Calu3 (cell line): ENCODE measurements around the gene ABHD2. TPM values are rescaled to one million over a fixed set of nuclear protein-coding genes. Genes with fewer than 3 reads are reported as not detected.

ENCODE experiments used
- BruUV-seq: library from RNA; stranded (reverse); fragments of 400-500 nt; replicated peaks from 2 replicates; lab custom pipeline; 2021; lab: Mats Ljungman, UMichigan
- CTCF ChIA-PET: fragments of 300-600 bp; sonication (Branson Sonifier 250); formaldehyde crosslinking; loops from one replicate; lab custom pipeline; 2022; ENCODE audit warnings: antibody characterized with exemption; lab: Charles Lee
- DNase-seq: peaks from one replicate; pipeline ENCODE4 v3.0.0; 2022
- H3K27ac Mint-ChIP-seq: one replicate; pipeline ENCODE4 v1.8.0; 2022; ENCODE audit warnings: mixed read lengths; ENCODE audit not compliant: unreplicated experiment
- H3K27me3 Mint-ChIP-seq: one replicate; pipeline ENCODE4 v1.8.0; 2022; ENCODE audit warnings: mixed read lengths; ENCODE audit not compliant: unreplicated experiment
- H3K36me3 Mint-ChIP-seq: one replicate; pipeline ENCODE4 v1.8.0; 2022; ENCODE audit warnings: mild to moderate bottlenecking, moderate library complexity, mixed read lengths; ENCODE audit not compliant: insufficient read depth, unreplicated experiment
- H3K4me1 Mint-ChIP-seq: one replicate; pipeline ENCODE4 v1.8.0; 2022; ENCODE audit warnings: mild to moderate bottlenecking, low read depth, mixed read lengths; ENCODE audit not compliant: unreplicated experiment
- H3K4me3 Mint-ChIP-seq: one replicate; pipeline ENCODE4 v1.8.0; 2022; ENCODE audit warnings: mild to moderate bottlenecking, low read depth, moderate library complexity, mixed read lengths; ENCODE audit not compliant: unreplicated experiment
- H3K9me3 Mint-ChIP-seq: one replicate; pipeline ENCODE4 v1.8.0; 2022; ENCODE audit warnings: low read depth, mixed read lengths; ENCODE audit not compliant: unreplicated experiment
- CTCF ChIP-seq: fragments of 200-600 bp; IDR thresholded peaks from one replicate; pipeline ENCODE4 v1.8.0; 2022; ENCODE audit warnings: antibody characterized with exemption; ENCODE audit not compliant: unreplicated experiment
- intact Hi-C: fragments of 100-400 bp; cut with micrococcal nuclease; formaldehyde crosslinking; loops from one replicate; pipeline ENCODE4 v1.10.0; 2022; ENCODE audit not compliant: unreplicated experiment
- total RNA-seq: library from RNA; stranded (reverse); gene quantifications from 2 replicates; pipeline ENCODE4 v1.2.3, GENCODE V29; 2022

Gene ABHD2
- total RNA-seq, 1 experiment from 2014 or later = 353 TPM

GRCh38 chr15:89186803-89187202 lies 98.5 kb downstream of the ABHD2 start:
- no peak for TF ChIP-seq CTCF
- BruUV-seq = no TSS peak
- CTCF ChIA-PET = no interaction called here
- Mint-ChIP-seq H3K4me3 (no peak overlapping the region), H3K4me1 (no peaks in the 10 kb centered on the region), H3K36me3 (peaks cover 52% of the 10 kb centered on the region), H3K27me3 (no peaks in the 10 kb centered on the region), H3K9me3 (no peaks in the 10 kb centered on the region), H3K27ac (no peak overlapping the region)
- DNase-seq = no peak
- intact Hi-C loops = no loop called here

GRCh38 chr15:89187301-89187985 lies 99.2 kb downstream of the ABHD2 start:
- Mint-ChIP-seq H3K4me3 (no peak overlapping the region), H3K27ac (no peak overlapping the region), H3K27me3 (no peaks in the 10 kb centered on the region), H3K9me3 (no peaks in the 10 kb centered on the region), H3K36me3 (peaks cover 52% of the 10 kb centered on the region), H3K4me1 (no peaks in the 10 kb centered on the region)
- DNase-seq = no peak
- intact Hi-C loops = no loop called here
- no peak for TF ChIP-seq CTCF
- CTCF ChIA-PET = interaction anchor here (0.6 kb wide), 1 partner anchor 19 kb away, joined by 4 read pairs; no protein-coding TSS in a partner anchor
- no TSS peak for BruUV-seq

GRCh38 chr15:89187986-89188514 lies 99.8 kb downstream of the ABHD2 start:
- intact Hi-C loops = no loop called here
- Mint-ChIP-seq H3K36me3 (peaks cover 58% of the 10 kb centered on the region), H3K9me3 (no peaks in the 10 kb centered on the region), H3K4me1 (no peaks in the 10 kb centered on the region), H3K27ac (no peak overlapping the region), H3K27me3 (no peaks in the 10 kb centered on the region), H3K4me3 (no peak overlapping the region)
- CTCF ChIA-PET = interaction anchor here (0.6 kb wide), 2 partner anchors 14 to 19 kb away, joined by 3 to 4 read pairs; no protein-coding TSS in a partner anchor
- no TSS peak for BruUV-seq
- no peak for DNase-seq
- no peak for TF ChIP-seq CTCF

- CTCF ChIA-PET = interaction anchor here (0.7 kb wide), 1 partner anchor 165 kb away, joined by 6 read pairs; no protein-coding TSS in a partner anchor
- Mint-ChIP-seq H3K4me1 (peaks cover 17% of the 10 kb centered on the region), H3K27me3 (no peaks in the 10 kb centered on the region), H3K36me3 (peaks cover 65% of the 10 kb centered on the region), H3K4me3 (no peak overlapping the region), H3K9me3 (no peaks in the 10 kb centered on the region), H3K27ac (no peak overlapping the region)
- intact Hi-C loops = no loop called here
- DNase-seq = no peak
- BruUV-seq = no TSS peak
- TF ChIP-seq CTCF = no peak
Observed at GRCh38 chr15:89192136-89192535, 103.9 kb downstream of the ABHD2 start.
